Endodermal cell (in vitro differentiated cells): ENCODE results near the gene MMADHC. TPM values are rescaled to one million over a fixed set of nuclear protein-coding genes. Genes with fewer than 3 reads are reported as not detected.

ENCODE experiments used
- DNase-seq: peaks from one replicate; pipeline ENCODE4 v3.0.0-alpha.2; 2017
- H3K27ac ChIP-seq: 2 replicates; pipeline ENCODE4 v1.5.1; 2013; ENCODE audit warnings: mild to moderate bottlenecking, low read depth, low read length, moderate library complexity
- H3K27me3 ChIP-seq: 2 replicates; pipeline ENCODE4 v1.6.1; 2013; ENCODE audit warnings: mild to moderate bottlenecking, low read length, moderate library complexity; ENCODE audit not compliant: insufficient read depth, control insufficient read depth, poor library complexity, severe bottlenecking
- H3K36me3 ChIP-seq: 2 replicates; pipeline ENCODE4 v1.7.0; 2013; ENCODE audit warnings: mild to moderate bottlenecking, low read length, moderate library complexity; ENCODE audit not compliant: control insufficient read depth, insufficient read depth
- H3K4me1 ChIP-seq: one replicate; pipeline ENCODE4 v1.7.0; 2013; ENCODE audit warnings: low read length; ENCODE audit not compliant: control insufficient read depth, insufficient read depth
- H3K4me3 ChIP-seq: 2 replicates; pipeline ENCODE4 v1.5.1; 2013; ENCODE audit warnings: mild to moderate bottlenecking, low read length, moderate library complexity
- H3K9ac ChIP-seq: 2 replicates; pipeline ENCODE4 v1.6.1; 2013; ENCODE audit warnings: mild to moderate bottlenecking, low read length, moderate library complexity; ENCODE audit not compliant: poor library complexity, severe bottlenecking; ENCODE audit errors: extremely low read depth
- H3K9me3 ChIP-seq: 2 replicates; pipeline ENCODE4 v1.6.1; 2013; ENCODE audit warnings: mild to moderate bottlenecking, low read length, moderate library complexity; ENCODE audit not compliant: control insufficient read depth
- H3K27ac Mint-ChIP-seq: 2 replicates; pipeline ENCODE4 v1.8.0; 2020; ENCODE audit warnings: mixed read lengths
- H3K27me3 Mint-ChIP-seq: 2 replicates; pipeline ENCODE4 v1.8.0; 2021; ENCODE audit warnings: mild to moderate bottlenecking, mixed read lengths; ENCODE audit not compliant: insufficient read depth
- H3K36me3 Mint-ChIP-seq: 2 replicates; pipeline ENCODE4 v1.8.0; 2020; ENCODE audit warnings: low read depth, mixed read lengths
- H3K4me1 Mint-ChIP-seq: 2 replicates; pipeline ENCODE4 v1.8.0; 2020; ENCODE audit warnings: mixed read lengths
- H3K4me3 Mint-ChIP-seq: 2 replicates; pipeline ENCODE4 v1.8.0; 2020; ENCODE audit warnings: mild to moderate bottlenecking, moderate library complexity, mixed read lengths
- H3K9me3 Mint-ChIP-seq: 2 replicates; pipeline ENCODE4 v1.8.0; 2020; ENCODE audit warnings: mild to moderate bottlenecking, mixed read lengths
- WGBS, 2 experiments: methylation state at CpG; one replicate each; pipeline versions ENCODE4 v1.1.5 to v1.1.7; 2013; ENCODE audit warnings: missing lambda C conversion rate in 2 of 2, mixed read lengths in 1 of 2; ENCODE audit not compliant: insufficient coverage in 1 of 2, insufficient read length in 1 of 2; 5-methylcytosine and 5-hydroxymethylcytosine counted together
- total RNA-seq, 2 donors: library from RNA; stranded (reverse); fragmentation: NEBNext Ultra II Directional in 1 of 2; extraction: Animal tissue kit (Norgen Biotek cat#: 25700) in 1 of 2; gene quantifications; 2 replicates in 1 of 2; 3 replicates in 1 of 2; pipeline ENCODE4 v1.2.1, GENCODE V29; 2021
- TF ChIP-seq, protein P1 (sequence below): fragments of 200-600 bp; sonication (generic); conservative IDR thresholded peaks from 2 replicates; pipeline ENCODE4 v1.5.0; 2021; ENCODE audit warnings: antibody characterized with exemption, mild to moderate bottlenecking

MMADHC gene
- total RNA-seq, 2 donors from 2014 or later, result 105 to 108 TPM

DNA sequence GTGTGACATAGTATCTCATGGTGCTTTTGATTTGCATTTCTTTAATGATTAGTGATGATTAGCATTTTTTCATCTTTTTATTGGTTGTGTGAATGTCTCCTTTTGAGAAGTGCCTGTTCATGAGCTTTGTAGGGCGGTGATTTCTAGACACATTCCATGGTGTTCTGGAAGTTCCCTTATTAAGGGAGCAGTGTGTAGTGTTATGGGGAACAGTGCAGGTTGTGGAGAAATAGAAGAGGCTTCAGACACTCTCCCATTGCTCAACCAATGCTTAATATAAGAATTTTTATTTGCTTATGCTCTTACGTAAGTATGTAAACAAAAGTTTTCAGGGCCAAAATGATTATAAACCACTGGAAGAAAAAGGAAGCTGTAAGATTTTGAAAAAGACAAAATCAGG lies 34.7 kb downstream of the MMADHC start:
- H3K27me3 Mint-ChIP-seq, result peaks cover 5% of the 10 kb centered on the region
- no peaks in the 10 kb centered on the region for H3K36me3 ChIP-seq
- no peak overlapping the region for H3K4me3 Mint-ChIP-seq
- no peaks in the 10 kb centered on the region for H3K4me1 ChIP-seq
- TF ChIP-seq, protein P1, sequence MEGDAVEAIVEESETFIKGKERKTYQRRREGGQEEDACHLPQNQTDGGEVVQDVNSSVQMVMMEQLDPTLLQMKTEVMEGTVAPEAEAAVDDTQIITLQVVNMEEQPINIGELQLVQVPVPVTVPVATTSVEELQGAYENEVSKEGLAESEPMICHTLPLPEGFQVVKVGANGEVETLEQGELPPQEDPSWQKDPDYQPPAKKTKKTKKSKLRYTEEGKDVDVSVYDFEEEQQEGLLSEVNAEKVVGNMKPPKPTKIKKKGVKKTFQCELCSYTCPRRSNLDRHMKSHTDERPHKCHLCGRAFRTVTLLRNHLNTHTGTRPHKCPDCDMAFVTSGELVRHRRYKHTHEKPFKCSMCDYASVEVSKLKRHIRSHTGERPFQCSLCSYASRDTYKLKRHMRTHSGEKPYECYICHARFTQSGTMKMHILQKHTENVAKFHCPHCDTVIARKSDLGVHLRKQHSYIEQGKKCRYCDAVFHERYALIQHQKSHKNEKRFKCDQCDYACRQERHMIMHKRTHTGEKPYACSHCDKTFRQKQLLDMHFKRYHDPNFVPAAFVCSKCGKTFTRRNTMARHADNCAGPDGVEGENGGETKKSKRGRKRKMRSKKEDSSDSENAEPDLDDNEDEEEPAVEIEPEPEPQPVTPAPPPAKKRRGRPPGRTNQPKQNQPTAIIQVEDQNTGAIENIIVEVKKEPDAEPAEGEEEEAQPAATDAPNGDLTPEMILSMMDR, result no peak
- H3K27ac Mint-ChIP-seq, result no peak overlapping the region
- no peaks in the 10 kb centered on the region for H3K36me3 Mint-ChIP-seq
- no peak for DNase-seq
- H3K4me3 ChIP-seq, result no peak overlapping the region
- H3K9me3 ChIP-seq, result no peaks in the 10 kb centered on the region
- no peak overlapping the region for H3K9ac ChIP-seq
- WGBS, 2 experiments, result 95% methylated on average over 2 of the region's 2 CpGs; no CpG with 5 or more reads in 1 of the 2 experiments
- peaks cover 15% of the 10 kb centered on the region for H3K9me3 Mint-ChIP-seq
- no peaks in the 10 kb centered on the region for H3K27me3 ChIP-seq
- no peak overlapping the region for H3K27ac ChIP-seq
- peaks cover 8% of the 10 kb centered on the region for H3K4me1 Mint-ChIP-seq

DNA sequence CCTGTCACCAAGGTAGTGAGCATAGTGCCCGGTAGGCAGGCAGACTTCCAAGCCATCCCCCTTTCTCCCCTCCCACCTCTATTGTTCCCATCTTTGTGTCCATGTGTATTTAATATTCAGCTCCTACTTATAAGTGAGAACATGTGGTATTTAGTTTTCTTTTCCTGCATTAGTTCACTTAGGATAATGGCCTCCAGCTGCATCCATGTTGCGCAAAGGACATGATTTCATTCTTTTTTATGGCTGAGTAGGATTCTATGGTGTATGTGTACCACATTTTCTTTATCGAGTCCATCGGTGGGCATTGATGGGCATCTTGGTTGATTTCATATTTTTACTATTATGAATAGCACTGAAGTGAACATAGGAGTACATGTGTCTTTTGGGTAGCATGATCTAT lies 35.3 kb downstream of the MMADHC start:
- Histone ChIP-seq H3K4me1 (no peaks in the 10 kb centered on the region), H3K4me3 (no peak overlapping the region), H3K36me3 (no peaks in the 10 kb centered on the region), H3K27me3 (no peaks in the 10 kb centered on the region), H3K9me3 (no peaks in the 10 kb centered on the region), H3K27ac (no peak overlapping the region), H3K9ac (no peak overlapping the region)
- H3K36me3 Mint-ChIP-seq, result no peaks in the 10 kb centered on the region
- peaks cover 5% of the 10 kb centered on the region for H3K27me3 Mint-ChIP-seq
- H3K4me3 Mint-ChIP-seq, result no peak overlapping the region
- peaks cover 15% of the 10 kb centered on the region for H3K9me3 Mint-ChIP-seq
- H3K4me1 Mint-ChIP-seq, result peaks cover 8% of the 10 kb centered on the region
- WGBS, 2 experiments, result 90 to 100% methylated on average over 1 to 4 of the region's 4 CpGs
- no peak for DNase-seq
- no peak overlapping the region for H3K27ac Mint-ChIP-seq
- TF ChIP-seq, protein P1, result no peak

DNA sequence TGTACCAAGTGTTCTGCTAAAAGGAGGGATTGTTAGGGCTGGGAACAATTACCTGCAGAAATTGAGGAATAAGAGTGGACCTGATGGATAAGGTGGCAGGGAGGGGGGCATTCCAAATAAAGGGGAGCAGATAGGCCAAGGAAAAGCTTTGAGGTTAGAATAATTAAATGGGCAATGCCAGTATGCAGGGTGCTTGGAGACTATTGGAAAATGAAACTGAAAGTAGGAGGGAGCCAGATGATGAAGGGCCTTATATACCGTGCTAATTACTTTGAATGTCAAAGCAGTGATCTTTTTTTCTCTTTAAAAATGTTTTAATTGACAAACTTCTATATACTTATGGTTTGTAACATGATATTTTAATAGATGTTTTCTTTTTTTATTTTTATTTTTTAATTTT lies 42.9 kb downstream of the MMADHC start:
- Mint-ChIP-seq H3K4me1 (no peaks in the 10 kb centered on the region), H3K27me3 (no peaks in the 10 kb centered on the region), H3K9me3 (peaks cover 3% of the 10 kb centered on the region), H3K4me3 (no peak overlapping the region), H3K36me3 (no peaks in the 10 kb centered on the region), H3K27ac (no peak overlapping the region)
- 100% methylated on average over 1 of the region's 1 CpG; no CpG with 5 or more reads in 1 of the 2 experiments for WGBS, 2 experiments
- no peak overlapping the region for H3K27ac ChIP-seq
- H3K27me3 ChIP-seq, result no peaks in the 10 kb centered on the region
- H3K36me3 ChIP-seq, result no peaks in the 10 kb centered on the region
- H3K9ac ChIP-seq, result no peak overlapping the region
- no peak for DNase-seq
- H3K4me3 ChIP-seq, result no peak overlapping the region
- TF ChIP-seq, protein P1, result no peak
- no peaks in the 10 kb centered on the region for H3K9me3 ChIP-seq
- no peaks in the 10 kb centered on the region for H3K4me1 ChIP-seq
